HG03520 (cell line): Measurements from ENCODE around the gene COLGALT1.
A peak's percentile ranks its signal among the peaks of the same experiment; 100 is the strongest.
"Not testable (repeated sequence)": the region's sequence is repeated elsewhere in the genome, so short reads cannot be mapped to it uniquely, and the experiment has no call there.

ENCODE experiments used
- ATAC-seq: cut with Tn5 transposase; IDR thresholded peaks from one replicate; pipeline ENCODE4 v1.9.1; 2021; ENCODE audit warnings: mild to moderate bottlenecking, moderate library complexity; ENCODE audit not compliant: unreplicated experiment

COLGALT1 gene

GRCh38 chr19:17590866-17591265 lies 35.4 kb downstream of the COLGALT1 start:
- no peak for ATAC-seq

- not testable (repeated sequence) for ATAC-seq
Measured at GRCh38 chr19:17594296-17594695, 38.8 kb downstream of the COLGALT1 start.

- not testable (repeated sequence) for ATAC-seq
Measured at GRCh38 chr19:17598063-17598462, 42.6 kb downstream of the COLGALT1 start.

DNA sequence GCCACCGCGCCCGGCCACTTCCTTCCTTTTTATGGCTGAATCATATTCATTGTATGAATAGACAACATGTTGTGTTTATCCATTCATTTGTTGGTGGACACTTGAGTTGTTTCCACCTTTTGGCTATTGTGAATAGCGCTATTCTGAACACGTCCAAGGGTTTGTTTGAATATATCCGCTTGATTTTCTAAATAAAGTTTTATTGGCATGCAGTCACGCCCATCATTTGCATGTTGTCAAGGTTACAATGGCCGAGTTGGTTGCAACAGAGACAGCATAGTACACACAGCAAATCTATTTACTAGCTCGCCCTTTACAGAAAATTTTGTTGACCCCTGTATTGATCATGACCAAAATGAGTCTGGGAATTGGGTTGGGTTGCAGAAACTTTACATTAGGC lies 43.5 kb downstream of the COLGALT1 start:
- ATAC-seq = no peak

- ATAC-seq = no peak
Measured at GRCh38 chr19:17599780-17600179, 44.3 kb downstream of the COLGALT1 start.

GRCh38 chr19:17601683-17602082 lies 46.2 kb downstream of the COLGALT1 start:
- no peak for ATAC-seq

- no peak for ATAC-seq
Measured at GRCh38 chr19:17602217-17602616, 46.8 kb downstream of the COLGALT1 start.

GRCh38 chr19:17602872-17603510 lies 47.5 kb downstream of the COLGALT1 start:
- ATAC-seq = no peak

- no peak for ATAC-seq
Measured at GRCh38 chr19:17604372-17605025, 49.0 kb downstream of the COLGALT1 start.

DNA sequence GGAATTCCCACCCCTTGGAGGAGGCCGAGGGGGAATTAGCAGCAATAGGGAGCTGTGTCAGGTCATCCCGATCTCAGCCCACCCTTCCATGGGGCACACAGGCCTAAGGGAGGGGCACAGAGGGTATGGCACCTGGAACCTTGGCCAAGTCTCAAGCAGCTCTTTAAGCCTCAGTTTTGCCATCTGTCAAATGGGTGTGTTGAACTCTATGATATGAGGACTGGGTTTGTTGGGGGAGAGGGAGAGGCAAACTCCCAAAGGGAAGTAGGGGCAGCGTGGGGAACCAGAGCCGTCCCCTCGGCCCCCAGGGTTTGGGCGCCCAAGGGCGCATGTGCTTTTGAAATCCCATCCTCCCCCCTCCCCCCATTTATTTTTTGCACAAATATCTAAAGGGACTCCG lies 49.7 kb downstream of the COLGALT1 start:
- no peak for ATAC-seq

DNA sequence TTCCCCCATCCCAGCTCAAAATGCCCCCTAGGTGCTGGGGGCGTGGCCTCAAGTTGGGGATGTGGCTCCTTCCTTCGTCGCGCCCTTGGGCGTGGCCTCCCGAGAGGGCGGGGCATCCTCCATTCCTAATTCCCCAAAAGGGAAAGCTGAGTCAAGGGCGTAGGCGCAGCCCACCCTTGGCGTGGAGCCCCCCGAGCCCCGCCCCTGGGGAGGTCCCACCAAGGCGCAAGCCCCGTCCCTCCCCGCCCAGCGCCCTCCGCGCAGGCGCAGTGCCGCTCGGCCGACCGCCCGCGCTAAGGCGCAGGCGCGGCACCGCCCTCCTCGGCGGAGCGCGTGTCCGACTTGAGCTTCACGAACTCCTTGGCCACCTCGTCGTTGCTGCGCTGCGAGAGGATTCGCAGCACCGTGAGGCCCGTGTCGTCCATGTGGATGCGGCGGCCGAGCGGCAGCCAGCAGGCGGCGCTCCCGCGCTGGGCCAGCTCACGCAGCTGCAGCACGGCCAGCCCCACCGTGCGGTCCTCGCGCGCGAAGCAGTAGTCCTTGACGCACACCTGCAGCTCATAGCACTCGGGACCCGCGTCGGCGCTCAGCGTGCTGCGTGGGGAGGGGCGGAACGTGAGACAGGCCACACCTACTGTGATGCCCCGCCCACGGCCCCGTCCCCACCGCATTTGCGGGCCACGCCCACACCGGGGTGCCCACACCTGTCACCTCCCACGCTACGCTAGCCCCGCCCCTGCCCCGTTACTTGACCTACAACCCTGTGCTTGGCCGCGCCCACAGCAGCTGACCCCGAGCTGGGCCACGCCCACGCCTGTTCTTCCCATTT lies 50.5 kb downstream of the COLGALT1 start:
- peak; percentile 52 for ATAC-seq

DNA sequence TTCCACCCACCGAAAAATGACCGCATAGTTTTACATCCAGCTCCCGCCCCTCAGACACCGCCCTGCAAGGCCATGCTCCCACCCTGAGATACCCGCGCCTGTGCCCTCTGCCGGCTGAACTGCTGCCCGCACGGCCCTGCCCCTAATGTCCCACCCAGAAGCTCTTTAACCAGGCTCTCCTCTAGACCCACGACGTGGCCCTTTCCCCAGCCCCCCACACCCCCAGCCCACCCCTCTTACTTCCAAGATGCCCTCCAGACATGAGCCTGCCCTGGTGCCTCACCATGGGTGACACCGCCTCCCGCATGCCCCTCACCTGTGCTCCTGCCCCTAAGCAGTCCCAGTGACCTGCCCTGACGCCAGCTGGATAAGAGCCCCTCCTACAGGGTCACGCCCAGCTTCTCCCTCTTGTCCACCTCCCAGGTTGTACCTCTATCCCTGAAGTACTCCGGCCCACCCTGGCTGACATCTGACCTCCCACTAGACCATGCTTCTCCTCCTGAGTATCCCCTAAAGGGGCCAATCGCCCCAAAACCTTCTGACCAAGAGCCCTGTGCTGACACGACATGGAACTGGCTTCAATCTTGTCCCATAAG lies 51.2 kb downstream of the COLGALT1 start:
- peak; percentile 26 for ATAC-seq

DNA sequence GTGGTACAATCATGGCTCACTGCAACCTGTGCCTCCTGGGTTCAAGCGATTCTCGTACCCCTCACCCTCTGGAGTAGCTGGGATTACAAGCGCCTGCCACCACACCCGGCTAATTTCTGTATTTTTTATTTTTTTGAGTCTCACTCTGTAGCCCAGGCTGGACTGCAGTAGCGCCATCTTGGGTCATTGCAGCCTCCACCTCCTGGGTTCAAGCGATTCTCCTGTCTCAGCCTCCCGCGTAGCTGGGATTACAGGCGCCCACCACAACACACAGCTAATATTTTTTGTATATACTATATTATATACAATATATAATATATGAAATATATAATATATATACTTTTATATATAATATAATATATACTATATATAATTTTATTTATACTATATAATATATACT lies 52.5 kb downstream of the COLGALT1 start:
- no peak for ATAC-seq

- no peak for ATAC-seq
Measured at GRCh38 chr19:17610384-17610783, 54.9 kb downstream of the COLGALT1 start.

DNA sequence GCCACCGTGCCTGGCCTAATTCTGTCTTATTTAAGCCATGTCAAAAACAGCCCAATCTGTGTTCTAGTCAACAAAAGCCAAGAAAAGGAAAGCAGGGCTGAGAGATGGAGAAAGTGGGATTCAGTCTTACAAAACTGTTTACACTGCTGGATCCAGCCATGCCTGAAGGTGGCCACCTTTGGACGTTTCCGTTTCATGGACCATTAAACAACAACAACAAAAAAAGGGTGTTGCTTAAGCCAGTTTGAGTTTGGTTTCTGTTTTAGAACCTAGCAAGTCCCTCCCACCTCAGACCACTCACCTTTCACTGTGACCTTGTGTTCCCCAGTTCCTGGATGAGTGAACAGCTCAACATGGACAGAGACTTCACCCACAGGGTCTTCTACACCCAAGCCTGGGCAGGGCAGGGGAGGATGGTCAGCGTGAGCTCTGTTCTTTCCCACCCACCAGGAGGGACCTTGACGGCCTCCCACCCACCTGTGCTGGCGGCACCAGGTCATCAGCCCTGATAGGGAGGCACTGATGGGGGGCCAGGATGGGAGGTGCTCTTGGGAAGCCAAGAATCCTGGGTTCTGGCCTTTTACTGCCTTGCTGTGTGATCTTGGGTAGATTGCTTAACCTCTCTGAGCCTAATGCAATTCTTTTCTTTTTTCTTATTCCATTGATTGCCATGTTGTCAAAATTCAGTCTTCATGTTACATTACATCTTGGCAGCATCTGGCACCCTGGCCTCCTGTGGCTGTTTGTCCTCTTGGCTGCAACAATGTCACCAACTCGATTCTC lies 56.2 kb downstream of the COLGALT1 start:
- no peak for ATAC-seq

DNA sequence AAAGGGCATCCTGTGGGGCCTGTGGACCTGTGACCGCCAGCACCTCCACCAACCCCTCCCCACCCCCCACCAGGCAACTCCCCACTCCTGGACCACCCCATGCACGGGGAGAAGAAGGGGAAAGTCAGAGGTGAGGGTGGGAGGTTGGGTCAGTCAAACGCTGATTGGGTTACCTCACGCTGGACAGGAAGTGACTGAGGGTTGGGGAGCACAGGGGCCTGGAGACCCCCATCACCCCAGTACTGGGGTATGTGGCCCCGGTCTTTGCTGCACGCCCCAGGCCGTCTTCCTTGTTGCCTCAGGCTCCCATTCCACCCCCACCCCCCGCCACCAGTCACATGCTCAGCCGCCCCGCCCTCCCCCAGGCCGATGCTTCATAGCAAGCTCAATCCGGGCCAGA lies 59.0 kb downstream of the COLGALT1 start:
- no peak for ATAC-seq

DNA sequence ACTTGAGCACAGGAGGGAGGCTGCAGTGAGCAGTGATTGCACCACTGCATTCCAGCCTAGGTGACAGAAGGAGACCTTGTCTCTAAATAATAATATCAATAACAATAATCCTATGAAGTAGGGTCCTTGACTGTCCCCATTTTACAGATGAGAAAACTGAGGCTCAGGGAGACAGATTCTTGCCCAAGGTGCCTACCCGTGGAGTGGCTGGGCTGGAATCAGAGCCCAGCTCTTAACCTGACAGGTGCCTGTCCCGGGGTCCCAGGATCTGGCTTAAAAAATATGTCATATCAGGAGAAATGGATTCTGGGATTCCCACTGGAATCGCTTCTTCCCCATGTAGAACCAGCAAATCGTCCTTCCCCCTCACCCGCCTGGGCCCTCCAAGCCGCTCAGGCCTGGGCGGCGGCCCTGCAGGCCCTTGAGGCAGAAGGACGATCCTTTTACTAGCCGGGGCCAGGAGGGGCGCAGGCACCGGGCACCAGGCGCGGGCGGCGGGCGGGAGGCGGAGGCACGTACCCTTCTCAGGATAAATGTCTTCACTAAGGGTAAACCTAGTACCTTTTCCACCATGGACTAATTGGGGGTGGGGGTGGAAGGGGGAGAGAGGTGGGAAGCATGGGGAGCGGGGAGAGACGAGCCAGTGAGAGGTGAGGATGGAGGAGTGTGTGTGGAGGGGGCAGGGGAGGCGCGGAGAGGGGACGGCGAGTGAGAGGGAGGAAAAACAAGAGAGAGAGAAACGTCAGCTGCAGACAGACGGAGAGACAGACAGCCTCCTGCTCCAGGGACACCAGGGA lies 60.6 kb downstream of the COLGALT1 start:
- no peak for ATAC-seq

GRCh38 chr19:17616686-17616960 lies 61.2 kb downstream of the COLGALT1 start:
- no peak for ATAC-seq

DNA sequence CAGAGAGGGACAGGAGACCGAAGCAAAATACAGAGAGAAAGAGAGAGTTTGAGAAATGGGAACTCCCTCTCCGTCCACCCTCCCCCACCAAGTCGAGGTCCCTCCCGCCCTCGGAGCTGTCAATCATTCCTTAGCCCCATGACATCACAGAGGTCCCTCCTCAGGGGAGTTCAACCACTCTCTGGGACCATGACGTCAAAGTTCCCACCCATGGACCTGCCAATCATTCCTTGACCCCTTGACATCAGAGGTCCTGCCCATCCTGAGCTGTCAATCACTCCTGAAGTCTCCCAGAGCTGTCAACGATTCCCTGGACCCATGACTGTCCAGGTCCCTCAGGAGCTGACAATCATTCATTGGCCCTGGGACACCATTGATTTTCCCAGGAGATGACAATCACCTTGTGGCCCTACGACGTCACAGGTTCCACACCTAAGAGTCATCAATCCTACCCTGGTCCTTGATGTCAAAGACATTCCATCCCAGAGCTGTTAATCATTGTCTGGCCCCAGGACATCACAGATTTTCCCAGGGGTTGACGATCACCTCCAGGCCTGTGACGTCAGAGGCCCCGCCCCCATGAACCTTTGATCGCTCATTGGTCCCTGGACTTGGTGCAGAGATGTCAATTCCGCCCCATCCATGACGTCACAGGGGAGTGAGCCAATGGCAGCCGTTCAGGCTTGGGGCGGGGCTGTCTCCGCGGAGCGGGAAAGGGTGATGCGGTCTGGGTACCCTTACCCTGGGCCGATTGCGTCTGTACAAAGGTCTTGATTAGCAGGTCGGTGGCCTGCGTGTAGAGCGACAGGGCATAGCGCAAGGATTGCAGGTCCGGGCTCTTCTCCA lies 61.7 kb downstream of the COLGALT1 start:
- no peak for ATAC-seq
